Hepatocyte (in vitro differentiated cells): ENCODE results near the gene FLOT2. TPM values are rescaled to one million over a fixed set of nuclear protein-coding genes. Genes with fewer than 3 reads are reported as not detected.

Experiments
- DNase-seq: peaks from one replicate; pipeline ENCODE4 v3.0.0-alpha.2; 2016; ENCODE audit warnings: low spot score
- H2AFZ ChIP-seq: fragments of 200-600 bp; sonication (generic); 2 replicates; pipeline ENCODE4 v1.6.0; 2016; ENCODE audit warnings: antibody characterized with exemption, mild to moderate bottlenecking
- H3K27ac ChIP-seq: fragments of 200-600 bp; sonication (generic); 2 replicates; pipeline ENCODE4 v1.5.1; 2016; ENCODE audit warnings: mild to moderate bottlenecking
- H3K27me3 ChIP-seq: fragments of 200-600 bp; sonication (generic); 2 replicates; pipeline ENCODE4 v1.6.1; 2016
- H3K36me3 ChIP-seq: fragments of 200-600 bp; sonication (generic); replicated peaks from 2 replicates; pipeline ENCODE4 v1.5.1; 2016; ENCODE audit warnings: low read depth; ENCODE audit not compliant: insufficient read depth
- H3K4me1 ChIP-seq: fragments of 200-600 bp; sonication (generic); 2 replicates; pipeline ENCODE4 v1.5.1; 2016; ENCODE audit warnings: mild to moderate bottlenecking, moderate library complexity; ENCODE audit not compliant: insufficient read depth
- H3K4me2 ChIP-seq: fragments of 200-600 bp; sonication (generic); 2 replicates; pipeline ENCODE4 v1.6.0; 2016
- H3K4me3 ChIP-seq: fragments of 200-600 bp; sonication (generic); 2 replicates; pipeline ENCODE4 v1.5.1; 2016; ENCODE audit warnings: mild to moderate bottlenecking
- H3K79me2 ChIP-seq: fragments of 200-600 bp; sonication (generic); 2 replicates; pipeline ENCODE4 v1.6.0; 2017; ENCODE audit warnings: mild to moderate bottlenecking
- H3K9me2 ChIP-seq: fragments of 200-600 bp; sonication (generic); replicated peaks from 2 replicates; pipeline ENCODE4 v1.6.0; 2017; ENCODE audit warnings: mild to moderate bottlenecking; ENCODE audit not compliant: insufficient read depth
- H3K9me3 ChIP-seq: fragments of 200-600 bp; sonication (generic); 2 replicates; pipeline ENCODE4 v1.5.1; 2016; ENCODE audit warnings: low read depth, mild to moderate bottlenecking
- H4K20me1 ChIP-seq: fragments of 200-600 bp; sonication (generic); 2 replicates; pipeline ENCODE4 v1.6.0; 2016; ENCODE audit warnings: mild to moderate bottlenecking; ENCODE audit not compliant: insufficient read depth, poor library complexity, severe bottlenecking
- CTCF ChIP-seq: fragments of 200-600 bp; sonication (generic); IDR thresholded peaks from 2 replicates; pipeline ENCODE4 v1.5.1; 2016; ENCODE audit warnings: antibody characterized with exemption, mild to moderate bottlenecking; ENCODE audit not compliant: poor library complexity
- EZH2 ChIP-seq: fragments of 200-600 bp; sonication (generic); IDR thresholded peaks from 2 replicates; pipeline ENCODE4 v1.6.1; 2016; ENCODE audit warnings: antibody characterized with exemption, mild to moderate bottlenecking, borderline replicate concordance
- EZH2phosphoT487 ChIP-seq: fragments of 200-600 bp; sonication (generic); IDR thresholded peaks from one replicate; pipeline ENCODE4 v1.6.1; 2018; ENCODE audit warnings: antibody characterized with exemption, mild to moderate bottlenecking, low read depth, moderate library complexity; ENCODE audit not compliant: unreplicated experiment, severe bottlenecking
- WGBS: methylation state at CpG from one replicate; pipeline ENCODE4 v1.1.6; 2016; ENCODE audit warnings: low lambda C conversion rate; ENCODE audit errors: missing lambda C conversion rate; 5-methylcytosine and 5-hydroxymethylcytosine counted together
- polyA plus RNA-seq: library from polyadenylated mRNA; unstranded; fragments of >200 nt; fragmentation: Nextera tagmentation; extraction: Ambion mirVana; gene quantifications from 2 replicates; pipeline ENCODE4 v1.2.1, GENCODE V29; 2016
- total RNA-seq: library from RNA; depleted of rRNA; stranded (reverse); fragments of >200 nt; gene quantifications from 2 replicates; pipeline ENCODE4 v1.2.3, GENCODE V29; 2014

The FLOT2 gene
- total and polyA plus RNA-seq, 2 experiments from 2014 or later, result 42.0 to 64.0 TPM

DNA sequence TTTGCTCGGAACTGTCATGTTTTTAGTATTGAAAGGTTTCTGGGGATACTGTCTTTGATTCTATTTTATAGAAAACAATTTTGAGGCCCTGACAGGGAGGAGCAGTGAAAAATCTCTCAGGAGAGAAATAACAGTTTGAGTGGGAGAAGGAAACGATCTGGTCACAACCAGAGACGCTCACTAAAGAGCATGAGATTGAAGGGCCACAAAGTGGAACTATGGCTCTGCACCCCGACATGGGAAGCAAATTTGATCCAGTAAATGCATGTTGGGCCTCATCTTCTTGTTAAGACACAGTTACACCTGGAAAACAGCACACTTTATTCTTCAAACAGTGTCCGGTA is 42.2 kb downstream of the FLOT2 start:
- Histone ChIP-seq H3K27ac (peak overlapping the region; percentile 57), H3K36me3 (no peaks in the 10 kb centered on the region), H3K9me3 (no peaks in the 10 kb centered on the region), H3K4me3 (peak overlapping the region; percentile 66), H3K9me2 (no peaks in the 10 kb centered on the region), H3K79me2 (peaks cover 13% of the 10 kb centered on the region), H3K27me3 (no peaks in the 10 kb centered on the region), H3K4me1 (peaks cover 9% of the 10 kb centered on the region), H4K20me1 (no peaks in the 10 kb centered on the region), H3K4me2 (peak overlapping the region; percentile 92), H2AFZ (peak overlapping the region; percentile 67)
- 31% methylated on average over 5 of the region's 5 CpGs for WGBS
- TF ChIP-seq CTCF (no peak), EZH2phosphoT487 (no peak)
- DNase-seq, result no peak

DNA sequence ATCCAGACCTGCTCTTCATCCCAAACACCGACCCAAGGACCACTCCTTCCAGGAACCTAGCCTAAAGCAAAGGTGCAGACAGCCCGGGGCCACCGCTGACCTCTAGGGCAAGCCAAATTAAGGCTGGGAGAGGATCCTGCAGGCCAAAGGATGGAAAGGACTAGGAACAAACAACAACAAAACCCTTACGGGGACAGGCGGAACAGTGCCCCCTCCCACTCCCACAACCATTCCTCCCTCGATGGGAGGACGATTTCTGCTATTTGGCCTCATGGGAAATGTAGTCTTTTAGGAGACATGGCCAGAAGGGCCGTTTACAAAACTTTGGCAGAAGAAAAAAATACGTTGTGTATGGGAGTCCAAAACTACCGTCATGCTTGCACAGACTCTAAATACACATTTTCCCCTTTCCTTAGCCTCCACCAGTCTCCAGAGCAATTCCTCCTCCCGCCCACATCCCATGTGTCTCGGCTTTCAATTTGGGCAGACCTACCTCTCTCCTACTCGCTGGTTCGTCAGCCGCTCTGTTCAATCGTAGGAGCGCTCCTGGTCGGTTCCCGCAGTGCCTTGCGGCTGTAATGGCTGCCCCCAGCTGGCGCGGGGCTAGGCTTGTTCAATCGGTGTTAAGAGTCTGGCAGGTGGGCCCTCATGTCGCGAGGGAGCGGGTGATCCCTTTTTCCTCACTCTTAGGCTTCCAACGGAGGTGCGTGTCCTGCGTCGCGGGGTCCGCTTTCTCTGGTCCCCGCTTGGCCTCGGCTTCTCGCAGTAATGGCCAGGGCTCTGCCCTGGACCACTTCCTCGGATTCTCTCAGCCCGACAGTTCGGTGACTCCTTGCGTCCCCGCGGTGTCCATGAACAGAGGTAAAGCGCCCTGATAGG is 42.8 kb downstream of the FLOT2 start, which contains the start of gene ERAL1:
TSS of gene ERAL1 (plus strand) at position 560 of the 879 bp plus-strand sequence. CDS start at position 579, 19 bp downstream.
- Histone ChIP-seq H3K9me3 (no peaks in the 10 kb centered on the region), H3K4me1 (peaks cover 9% of the 10 kb centered on the region), H2AFZ (peak within 1 kb of the TSS; percentile 99), H3K9me2 (no peaks in the 10 kb centered on the region), H3K36me3 (no peaks in the 10 kb centered on the region), H3K27ac (peak within 1 kb of the TSS; percentile 79), H3K4me2 (peak within 1 kb of the TSS; percentile 92), H3K27me3 (no peaks in the 10 kb centered on the region), H3K4me3 (peak within 1 kb of the TSS; percentile 66), H3K79me2 (peaks cover 13% of the 10 kb centered on the region), H4K20me1 (no peaks in the 10 kb centered on the region)
- peak; percentile 93 for DNase-seq
- 2% methylated on average over 42 of the region's 42 CpGs for WGBS
- TF ChIP-seq CTCF, result no peak
- no peak for TF ChIP-seq EZH2
- TF ChIP-seq EZH2phosphoT487, result no peak

GRCh38 chr17:28853295-28853694 is 44.2 kb downstream of the FLOT2 start:
- no peaks in the 10 kb centered on the region for H3K36me3 ChIP-seq
- no peak overlapping the region for H3K4me3 ChIP-seq
- no peaks in the 10 kb centered on the region for H3K27me3 ChIP-seq
- no peak for DNase-seq
- TF ChIP-seq EZH2 (no peak), EZH2phosphoT487 (no peak), CTCF (no peak)
- peaks cover 13% of the 10 kb centered on the region for H3K79me2 ChIP-seq
- peaks cover 9% of the 10 kb centered on the region for H3K4me1 ChIP-seq
- no peaks in the 10 kb centered on the region for H3K9me3 ChIP-seq
- no peaks in the 10 kb centered on the region for H4K20me1 ChIP-seq
- H2AFZ ChIP-seq, result no peak overlapping the region
- H3K9me2 ChIP-seq, result no peaks in the 10 kb centered on the region
- no peak overlapping the region for H3K4me2 ChIP-seq
- 91% methylated on average over 2 of the region's 2 CpGs for WGBS
- H3K27ac ChIP-seq, result no peak overlapping the region
